SK-N-SH treated with all-trans-retinoic acid at 6 μM for 48 hours (cell line): ENCODE measurements around the gene TMEM150A.

Experiments used
- ARNTL ChIP-seq: fragments of 450-650 bp; formaldehyde crosslinking; IDR thresholded peaks from 2 replicates; pipeline ENCODE4 v1.5.0; 2020; ENCODE audit warnings: low read depth, mild to moderate bottlenecking, moderate library complexity, borderline replicate concordance
- CREB5 ChIP-seq: fragments of 250-450 bp; sonication (Bioruptor Pico); IDR thresholded peaks from 2 replicates; pipeline ENCODE4 v1.5.1; 2020; ENCODE audit warnings: low read depth, mild to moderate bottlenecking, moderate library complexity
- ESRRG ChIP-seq: fragments of 250-450 bp; sonication (Bioruptor Pico); IDR thresholded peaks from 2 replicates; pipeline ENCODE4 v1.6.1; 2021; ENCODE audit warnings: mild to moderate bottlenecking
- PATZ1 ChIP-seq: fragments of 250-450 bp; sonication (Bioruptor Pico); IDR thresholded peaks from 2 replicates; pipeline ENCODE4 v1.8.0; 2020; ENCODE audit warnings: mild to moderate bottlenecking, moderate library complexity, borderline replicate concordance
- POU6F1 ChIP-seq: fragments of 250-450 bp; sonication (Bioruptor Pico); IDR thresholded peaks from 2 replicates; pipeline ENCODE4 v1.8.0; 2021; ENCODE audit warnings: low read depth, mild to moderate bottlenecking, moderate library complexity, borderline replicate concordance
- ZFP3 ChIP-seq: fragments of 250-450 bp; sonication (Bioruptor Pico); IDR thresholded peaks from 2 replicates; pipeline ENCODE4 v1.5.0; 2020; ENCODE audit warnings: mild to moderate bottlenecking, moderate library complexity
- ZFP30 ChIP-seq: fragments of 450-650 bp; formaldehyde crosslinking; IDR thresholded peaks from 2 replicates; pipeline ENCODE4 v1.5.0; 2022; ENCODE audit warnings: mild to moderate bottlenecking, moderate library complexity
- ZNF8 ChIP-seq: fragments of 450-650 bp; formaldehyde crosslinking; IDR thresholded peaks from 2 replicates; pipeline ENCODE4 v1.5.0; 2020; ENCODE audit warnings: mild to moderate bottlenecking, moderate library complexity

GRCh38 chr2:85635011-85635410 is 32.5 kb upstream of the TMEM150A start:
- TF ChIP-seq ZFP30 (CRISPR knock-in tag) = no peak
- TF ChIP-seq PATZ1 = no peak
- no peak for TF ChIP-seq ZFP3 (CRISPR knock-in tag)
- no peak for TF ChIP-seq ARNTL
- no peak for TF ChIP-seq POU6F1 (CRISPR knock-in tag)
- no peak for TF ChIP-seq CREB5
- TF ChIP-seq ZNF8 = no peak
- TF ChIP-seq ESRRG (CRISPR knock-in tag) = no peak
